GM23338 (cell line): ENCODE measurements around the gene CACNA2D3. TPM values are rescaled to one million over a fixed set of nuclear protein-coding genes. Genes with fewer than 3 reads are reported as not detected.

Source experiments
- ATAC-seq: fragments of 200-7000 bp; cut with Tn5 transposase; 3 replicates; pipeline ENCODE4 v1.9.1; 2020
- DNase-seq: peaks from one replicate; pipeline ENCODE4 v3.0.0-alpha.2; 2015; ENCODE audit warnings: low spot score
- H2AFZ ChIP-seq: fragments of 200-600 bp; sonication (generic); 2 replicates; pipeline ENCODE4 v1.8.0; 2016; ENCODE audit warnings: antibody characterized with exemption, mild to moderate bottlenecking, moderate library complexity
- H3F3A ChIP-seq: fragments of 200-600 bp; sonication (generic); replicated peaks from 2 replicates; pipeline ENCODE4 v1.8.0; 2017; ENCODE audit warnings: antibody characterized with exemption, mixed run types, low read depth
- H3K27ac ChIP-seq: fragments of 200-600 bp; sonication (generic); 2 replicates; pipeline ENCODE4 v1.6.1; 2016; ENCODE audit warnings: low read depth
- H3K27me3 ChIP-seq: fragments of 200-600 bp; sonication (generic); 2 replicates; pipeline ENCODE4 v1.8.0; 2016; ENCODE audit warnings: mild to moderate bottlenecking, mixed run types, moderate library complexity; ENCODE audit not compliant: insufficient read depth
- H3K36me3 ChIP-seq: fragments of 200-600 bp; sonication (generic); 2 replicates; pipeline ENCODE4 v1.8.0; 2016; ENCODE audit warnings: mild to moderate bottlenecking; ENCODE audit not compliant: insufficient read depth
- H3K4me1 ChIP-seq: fragments of 200-600 bp; sonication (generic); 2 replicates; pipeline ENCODE4 v1.8.0; 2016; ENCODE audit warnings: mild to moderate bottlenecking, moderate library complexity; ENCODE audit not compliant: insufficient read depth
- H3K4me2 ChIP-seq: fragments of 200-600 bp; sonication (generic); 2 replicates; pipeline ENCODE4 v1.7.1; 2017; ENCODE audit warnings: mixed run types
- H3K4me3 ChIP-seq: fragments of 200-600 bp; sonication (generic); 2 replicates; pipeline ENCODE4 v1.6.1; 2016; ENCODE audit warnings: mixed run types
- H3K79me2 ChIP-seq: fragments of 200-600 bp; sonication (generic); replicated peaks from 2 replicates; pipeline ENCODE4 v1.8.0; 2017; ENCODE audit warnings: mild to moderate bottlenecking; ENCODE audit not compliant: insufficient read depth
- H3K9me2 ChIP-seq: fragments of 200-600 bp; sonication (generic); 2 replicates; pipeline ENCODE4 v1.8.0; 2017; ENCODE audit not compliant: insufficient read depth
- H4K20me1 ChIP-seq: fragments of 200-600 bp; sonication (generic); replicated peaks from 2 replicates; pipeline ENCODE4 v1.8.0; 2017; ENCODE audit warnings: mild to moderate bottlenecking; ENCODE audit not compliant: insufficient read depth
- H3K27ac Mint-ChIP-seq: 2 replicates; pipeline ENCODE4 v1.8.0; 2020; ENCODE audit warnings: inconsistent platforms, mild to moderate bottlenecking, moderate library complexity, mixed read lengths
- H3K27me3 Mint-ChIP-seq: 3 replicates; pipeline ENCODE4 v1.8.0; 2022; ENCODE audit warnings: low read depth, mild to moderate bottlenecking, moderate library complexity, mixed read lengths, inconsistent platforms; ENCODE audit not compliant: insufficient read depth, poor library complexity
- H3K36me3 Mint-ChIP-seq: 3 replicates; pipeline ENCODE4 v1.8.0; 2021; ENCODE audit warnings: low read depth, mild to moderate bottlenecking, inconsistent platforms, moderate library complexity, mixed read lengths
- H3K4me1 Mint-ChIP-seq: 3 replicates; pipeline ENCODE4 v1.8.0; 2020; ENCODE audit warnings: mild to moderate bottlenecking, inconsistent platforms, mixed read lengths
- H3K4me3 Mint-ChIP-seq: 3 replicates; pipeline ENCODE4 v1.8.0; 2021; ENCODE audit warnings: moderate library complexity, mild to moderate bottlenecking, inconsistent platforms, mixed read lengths
- H3K9me3 Mint-ChIP-seq: 3 replicates; pipeline ENCODE4 v1.8.0; 2020; ENCODE audit warnings: moderate library complexity, mild to moderate bottlenecking, inconsistent platforms, mixed read lengths
- CREB1 ChIP-seq: fragments of 250-450 bp; sonication (Bioruptor Pico); IDR thresholded peaks from 2 replicates; pipeline ENCODE4 v1.5.0; 2020; ENCODE audit warnings: low read depth, mild to moderate bottlenecking, moderate library complexity
- CTCF ChIP-seq, 2 experiments: fragments of 200-600 bp in 1 of 2; sonication (generic) in 1 of 2; conservative IDR thresholded peaks; 2 replicates each; pipeline versions ENCODE4 v1.5.1 to v1.6.1; 2016 to 2017; ENCODE audit warnings: antibody characterized with exemption in 2 of 2, low read depth in 2 of 2, mild to moderate bottlenecking in 2 of 2, moderate library complexity in 1 of 2
- ETS1 ChIP-seq: IDR thresholded peaks from 2 replicates; pipeline ENCODE4 v1.6.1; 2016; ENCODE audit warnings: antibody characterized with exemption
- JUNB ChIP-seq: IDR thresholded peaks from one replicate; pipeline ENCODE4 v1.6.1; 2016; ENCODE audit warnings: antibody characterized with exemption; ENCODE audit not compliant: unreplicated experiment
- POLR2AphosphoS5 ChIP-seq: IDR thresholded peaks from 2 replicates; pipeline ENCODE4 v1.6.1; 2016; ENCODE audit warnings: antibody characterized with exemption, low read depth
- REST ChIP-seq: IDR thresholded peaks from one replicate; pipeline ENCODE4 v1.6.1; 2018; ENCODE audit warnings: antibody characterized with exemption; ENCODE audit not compliant: unreplicated experiment
- ZNF331 ChIP-seq: fragments of 250-450 bp; sonication (Bioruptor Pico); IDR thresholded peaks from 2 replicates; pipeline ENCODE4 v1.5.0; 2020; ENCODE audit warnings: low read depth, mild to moderate bottlenecking, moderate library complexity
- polyA plus RNA-seq: library from polyadenylated mRNA; unstranded; fragments of >200 nt; fragmentation: Nextera tagmentation; extraction: Ambion mirVana; gene quantifications from 2 replicates; pipeline ENCODE4 v1.2.1, GENCODE V29; 2016
- total RNA-seq: library from RNA; depleted of rRNA; stranded (reverse); fragments of >200 nt; shearing (Covaris generic); gene quantifications from 2 replicates; pipeline ENCODE4 v1.2.3, GENCODE V29; 2014

Gene CACNA2D3
- total and polyA plus RNA-seq, 2 experiments from 2014 or later: 2.2 to 2.3 TPM

GRCh38 chr3:54427501-54427900 is 305.1 kb downstream of the CACNA2D3 start:
- Histone ChIP-seq H3F3A (no peaks in the 10 kb centered on the region), H3K36me3 (no peaks in the 10 kb centered on the region), H2AFZ (no peak overlapping the region), H3K4me1 (no peaks in the 10 kb centered on the region), H3K9me2 (no peaks in the 10 kb centered on the region), H3K79me2 (no peaks in the 10 kb centered on the region), H3K27me3 (no peaks in the 10 kb centered on the region), H3K4me2 (no peak overlapping the region), H4K20me1 (no peaks in the 10 kb centered on the region), H3K4me3 (no peak overlapping the region), H3K27ac (no peak overlapping the region)
- TF ChIP-seq CREB1 (CRISPR knock-in tag) (no peak), ETS1 (no peak), ZNF331 (CRISPR knock-in tag) (no peak), CTCF (conservative IDR thresholded peaks at IDR 0.05; ENCODE audit: low read depth in 2 of 2) (no peak)
- Mint-ChIP-seq H3K27me3 (peaks cover 6% of the 10 kb centered on the region), H3K4me1 (peaks cover 18% of the 10 kb centered on the region), H3K27ac (no peak overlapping the region; the same call in 1 of the 2 replicates), H3K4me3 (no peak overlapping the region), H3K36me3 (no peaks in the 10 kb centered on the region), H3K9me3 (no peaks in the 10 kb centered on the region)
- DNase-seq: no peak
- ATAC-seq: no peak

GRCh38 chr3:54427941-54428871 is 305.9 kb downstream of the CACNA2D3 start:
- no peaks in the 10 kb centered on the region for H3K36me3 Mint-ChIP-seq
- H3K4me3 ChIP-seq: no peak overlapping the region
- no peak overlapping the region; the same call in 1 of the 2 replicates for H3K27ac Mint-ChIP-seq
- H3K27me3 ChIP-seq: no peaks in the 10 kb centered on the region
- peak; percentile 92 to 99 for TF ChIP-seq CTCF (conservative IDR thresholded peaks at IDR 0.05; ENCODE audit: low read depth in 2 of 2)
- TF ChIP-seq JUNB: no peak
- TF ChIP-seq REST: no peak
- no peak for TF ChIP-seq ZNF331 (CRISPR knock-in tag)
- TF ChIP-seq POLR2AphosphoS5: no peak
- no peak overlapping the region for H3K4me2 ChIP-seq
- peaks cover 18% of the 10 kb centered on the region for H3K4me1 Mint-ChIP-seq
- H3K9me3 Mint-ChIP-seq: no peaks in the 10 kb centered on the region
- DNase-seq (peak; percentile 82), ATAC-seq (peak; percentile 68)
- H3F3A ChIP-seq: no peaks in the 10 kb centered on the region
- H3K27ac ChIP-seq: no peak overlapping the region
- no peak overlapping the region for H3K4me3 Mint-ChIP-seq
- H3K79me2 ChIP-seq: no peaks in the 10 kb centered on the region
- no peaks in the 10 kb centered on the region for H3K36me3 ChIP-seq
- H3K27me3 Mint-ChIP-seq: peaks cover 6% of the 10 kb centered on the region
- H2AFZ ChIP-seq: no peak overlapping the region
- no peaks in the 10 kb centered on the region for H4K20me1 ChIP-seq
- no peaks in the 10 kb centered on the region for H3K9me2 ChIP-seq
- no peaks in the 10 kb centered on the region for H3K4me1 ChIP-seq
